MCF 10A (cell line): ENCODE data around the gene ADGRD1. TPM values are rescaled to one million over a fixed set of nuclear protein-coding genes. Genes with fewer than 3 reads are reported as not detected.

Experiments used
- BruUV-seq: library from RNA; stranded (reverse); fragments of 400-500 nt; replicated peaks from 2 replicates; lab custom pipeline; 2021; lab: Mats Ljungman, UMichigan
- CTCF ChIA-PET: fragments of 300-600 bp; sonication (Branson Sonifier 250); formaldehyde crosslinking; extraction: SDS; loops from one replicate; lab custom pipeline; 2021; ENCODE audit warnings: antibody characterized with exemption, inconsistent platforms; lab: Yijun Ruan, JAX
- POLR2A ChIA-PET: fragments of 300-600, 350-650 bp; sonication (Branson Sonifier 250); formaldehyde crosslinking; extraction: SDS; loops from one replicate; lab custom pipeline; 2020; ENCODE audit warnings: antibody characterized with exemption, inconsistent platforms; lab: Yijun Ruan, JAX
- DNase-seq: peaks from one replicate; pipeline ENCODE4 v3.0.0-alpha.2; 2018; ENCODE audit not compliant: unreplicated experiment
- H3K27ac Mint-ChIP-seq: one replicate; pipeline ENCODE4 v1.8.0; 2022; ENCODE audit warnings: mild to moderate bottlenecking, low read depth, mixed read lengths; ENCODE audit not compliant: unreplicated experiment
- H3K27me3 Mint-ChIP-seq: one replicate; pipeline ENCODE4 v1.8.0; 2022; ENCODE audit warnings: mixed read lengths; ENCODE audit not compliant: insufficient read depth, unreplicated experiment
- H3K36me3 Mint-ChIP-seq: one replicate; pipeline ENCODE4 v1.8.0; 2022; ENCODE audit warnings: mild to moderate bottlenecking, moderate library complexity, mixed read lengths; ENCODE audit not compliant: insufficient read depth, unreplicated experiment
- H3K4me1 Mint-ChIP-seq: one replicate; pipeline ENCODE4 v1.8.0; 2022; ENCODE audit warnings: mixed read lengths; ENCODE audit not compliant: insufficient read depth, unreplicated experiment
- H3K4me3 Mint-ChIP-seq: one replicate; pipeline ENCODE4 v1.8.0; 2022; ENCODE audit warnings: mild to moderate bottlenecking, moderate library complexity, mixed read lengths; ENCODE audit not compliant: unreplicated experiment
- H3K9me3 Mint-ChIP-seq: one replicate; pipeline ENCODE4 v1.8.0; 2022; ENCODE audit warnings: mixed read lengths; ENCODE audit not compliant: unreplicated experiment
- CTCF ChIP-seq: fragments of 200-600 bp; IDR thresholded peaks from one replicate; pipeline ENCODE4 v1.8.0; 2022; ENCODE audit warnings: antibody characterized with exemption, mild to moderate bottlenecking; ENCODE audit not compliant: unreplicated experiment
- intact Hi-C: fragments of 100-400 bp; cut with micrococcal nuclease; formaldehyde crosslinking; loops from 2 replicates; pipeline ENCODE4 v1.14.1; 2022
- total RNA-seq: library from RNA; stranded (reverse); gene quantifications from 2 replicates; pipeline ENCODE4 v1.2.3, GENCODE V29; 2022

Gene ADGRD1
- total RNA-seq, 1 experiment from 2014 or later: 0.68 TPM

- H3K27me3 Mint-ChIP-seq: no peaks in the 10 kb centered on the region
- H3K4me1 Mint-ChIP-seq: peaks cover 33% of the 10 kb centered on the region
- intact Hi-C loops: no loop called here
- no peak for DNase-seq
- BruUV-seq: no TSS peak
- ChIA-PET POLR2A (no interaction called here), CTCF (no interaction called here)
- no peak overlapping the region for H3K27ac Mint-ChIP-seq
- no peaks in the 10 kb centered on the region for H3K36me3 Mint-ChIP-seq
- no peaks in the 10 kb centered on the region for H3K9me3 Mint-ChIP-seq
- no peak for TF ChIP-seq CTCF
- no peak overlapping the region for H3K4me3 Mint-ChIP-seq
Observed at GRCh38 chr12:130924966-130925665, 28.6 kb upstream of the ADGRD1 start.

DNA sequence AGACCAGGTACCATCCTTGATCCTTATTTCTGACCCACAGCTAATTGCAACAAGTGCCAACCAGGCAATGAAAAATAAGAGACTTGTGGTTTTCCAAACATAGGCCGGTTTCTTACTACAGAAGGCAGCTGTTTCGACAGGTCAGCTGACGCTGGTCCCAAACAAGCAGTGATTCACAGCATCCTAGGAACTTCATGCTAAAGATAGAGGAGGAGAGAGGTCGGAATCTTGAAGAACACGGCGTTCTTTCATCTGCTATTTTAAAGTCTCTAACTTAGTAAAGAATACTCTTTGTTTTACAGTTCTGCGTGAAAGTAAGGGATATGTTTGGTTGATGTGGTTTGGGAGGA is 28.1 kb upstream of the ADGRD1 start:
- intact Hi-C loops: no loop called here
- Mint-ChIP-seq H3K27ac (no peak overlapping the region), H3K9me3 (no peaks in the 10 kb centered on the region), H3K4me3 (no peak overlapping the region), H3K36me3 (no peaks in the 10 kb centered on the region), H3K27me3 (no peaks in the 10 kb centered on the region), H3K4me1 (peaks cover 28% of the 10 kb centered on the region)
- ChIA-PET CTCF (no interaction called here), POLR2A (no interaction called here)
- peak; percentile 5 for DNase-seq
- no peak for TF ChIP-seq CTCF
- no TSS peak for BruUV-seq

DNA sequence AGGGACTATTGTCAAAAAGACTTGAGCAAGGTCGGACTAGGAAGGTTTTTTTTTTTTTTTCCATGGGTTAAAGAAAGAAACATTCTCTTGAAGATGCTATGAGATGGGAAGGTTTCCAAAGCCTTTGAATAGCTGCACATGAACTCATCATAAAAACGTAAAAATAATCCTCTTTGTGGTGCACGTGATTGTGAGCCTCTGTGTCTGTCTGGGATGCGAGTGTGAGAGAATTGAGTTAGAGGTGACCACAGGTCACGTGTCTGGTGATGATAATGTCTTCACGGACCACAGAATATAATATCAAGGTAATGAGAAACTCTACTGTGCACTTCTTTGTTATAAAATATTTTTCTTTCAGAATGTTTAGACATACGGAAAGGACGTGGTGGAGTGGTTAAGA is 24.3 kb upstream of the ADGRD1 start:
- Mint-ChIP-seq H3K27me3 (peaks cover 31% of the 10 kb centered on the region), H3K9me3 (no peaks in the 10 kb centered on the region), H3K4me3 (no peak overlapping the region), H3K27ac (no peak overlapping the region), H3K36me3 (no peaks in the 10 kb centered on the region), H3K4me1 (peaks cover 14% of the 10 kb centered on the region)
- no TSS peak for BruUV-seq
- CTCF ChIA-PET: no interaction called here
- no peak for DNase-seq
- intact Hi-C loops: no loop called here
- no peak for TF ChIP-seq CTCF
- POLR2A ChIA-PET: no interaction called here

DNA sequence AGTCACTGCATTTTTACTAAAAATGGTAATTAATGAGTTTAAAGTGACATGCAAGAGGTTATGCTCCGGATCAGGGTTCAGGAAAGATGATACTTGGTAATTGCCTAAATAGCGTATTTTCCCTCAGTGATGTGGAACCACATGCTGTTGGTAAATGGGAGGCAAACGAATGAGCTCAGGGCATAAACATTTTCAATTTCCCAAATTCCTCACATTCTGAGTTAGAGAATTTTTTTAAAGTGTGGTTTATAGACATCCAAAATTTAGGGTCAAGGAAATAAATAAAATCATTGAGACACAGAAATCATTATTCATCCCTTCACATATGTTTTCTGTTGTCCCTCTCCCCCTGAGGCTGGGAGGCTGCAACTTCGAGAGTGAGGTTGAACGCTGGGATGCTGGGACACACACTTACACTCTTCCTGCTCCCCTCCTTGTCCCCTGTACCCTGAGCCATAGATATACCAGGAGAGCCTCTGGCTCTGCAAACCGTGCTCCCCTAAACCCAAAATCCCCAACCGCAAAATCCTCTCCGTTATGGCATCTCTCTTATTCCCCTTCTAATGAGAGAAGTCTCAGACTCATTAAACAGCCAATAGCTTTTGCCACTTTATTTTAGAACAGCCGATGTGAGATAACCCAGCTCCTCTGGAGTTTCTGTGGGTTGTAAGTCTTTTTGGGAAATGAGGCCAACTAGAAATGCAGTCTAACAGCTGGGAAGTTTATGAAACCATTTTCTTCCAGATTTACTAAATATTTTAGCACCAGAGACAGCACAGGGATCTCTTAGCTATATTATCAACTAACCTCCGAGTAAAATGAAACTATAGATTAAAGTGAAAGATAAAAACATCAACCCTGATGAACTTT is 21.4 kb upstream of the ADGRD1 start:
- TF ChIP-seq CTCF: no peak
- Mint-ChIP-seq H3K27me3 (peaks cover 60% of the 10 kb centered on the region), H3K9me3 (peaks cover 13% of the 10 kb centered on the region), H3K4me1 (peaks cover 7% of the 10 kb centered on the region), H3K36me3 (no peaks in the 10 kb centered on the region), H3K4me3 (no peak overlapping the region), H3K27ac (no peak overlapping the region)
- no TSS peak for BruUV-seq
- ChIA-PET CTCF (interaction anchor here (1.4 kb wide), 1 partner anchor 17 kb away, joined by 4 read pairs; no protein-coding TSS in a partner anchor), POLR2A (no interaction called here)
- intact Hi-C loops: no loop called here
- no peak for DNase-seq
